GM12864 (cell line): ENCODE measurements around the gene WFS1.

Experiments used
- DNase-seq: peaks from one replicate; pipeline ENCODE4 v3.0.0-alpha.2; 2011; ENCODE audit warnings: low read depth
- H3K4me3 ChIP-seq: 2 replicates; pipeline ENCODE4 v1.5.1; 2011; ENCODE audit warnings: mild to moderate bottlenecking, low read depth, low read length, control low read depth
- CTCF ChIP-seq: IDR thresholded peaks from 2 replicates; pipeline ENCODE4 v1.5.1; 2011; ENCODE audit warnings: low read depth, mild to moderate bottlenecking, moderate library complexity, low read length, control low read depth, inconsistent platforms; ENCODE audit errors: missing control alignments

WFS1 gene

GRCh38 chr4:6330384-6330767 lies 60.7 kb downstream of the WFS1 start:
- no peak for TF ChIP-seq CTCF
- no peak overlapping the region for H3K4me3 ChIP-seq
- DNase-seq, result no peak

GRCh38 chr4:6331018-6331417 lies 61.4 kb downstream of the WFS1 start:
- H3K4me3 ChIP-seq, result no peak overlapping the region
- no peak for DNase-seq
- peak; percentile 76 for TF ChIP-seq CTCF

GRCh38 chr4:6331468-6331867 lies 61.8 kb downstream of the WFS1 start:
- no peak for DNase-seq
- TF ChIP-seq CTCF, result no peak
- no peak overlapping the region for H3K4me3 ChIP-seq

GRCh38 chr4:6332042-6332668 lies 62.5 kb downstream of the WFS1 start:
- peak; percentile 88 for TF ChIP-seq CTCF
- no peak overlapping the region for H3K4me3 ChIP-seq
- DNase-seq, result no peak

- no peak for TF ChIP-seq CTCF
- no peak for DNase-seq
- no peak overlapping the region for H3K4me3 ChIP-seq
Measured at GRCh38 chr4:6332669-6333050, 63.0 kb downstream of the WFS1 start.

GRCh38 chr4:6333301-6334202 lies 63.9 kb downstream of the WFS1 start:
- no peak for DNase-seq
- TF ChIP-seq CTCF, result peak; percentile 82
- no peak overlapping the region for H3K4me3 ChIP-seq
